ENCODE data around the gene ESR1.
"Not testable (repeated sequence)": the region's sequence is repeated elsewhere in the genome, so short reads cannot be mapped to it uniquely, and the experiment has no call there.

DNA sequence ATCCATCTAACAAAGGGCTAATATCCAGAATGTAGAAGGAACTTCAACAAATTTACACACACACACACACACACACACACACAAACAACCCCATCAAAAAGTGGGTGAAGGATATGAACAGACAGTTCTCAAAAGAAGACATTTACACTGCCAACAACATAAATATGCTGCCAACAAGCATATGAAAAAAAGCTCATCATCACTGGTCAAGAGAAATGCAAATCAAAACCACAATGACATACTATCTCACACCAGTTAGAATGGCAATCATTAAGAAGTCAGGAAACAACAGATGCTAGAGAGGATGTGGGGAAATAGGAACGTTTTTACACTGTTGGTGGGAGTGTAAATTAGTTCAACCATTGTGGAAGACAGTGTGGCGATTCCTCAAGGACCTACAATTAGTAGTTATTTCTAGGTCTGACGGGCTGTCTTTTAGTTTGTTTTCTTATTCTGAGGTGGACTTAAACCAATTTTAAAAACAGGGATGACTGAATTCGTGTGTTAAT is 59.9 kb downstream of the ESR1 start:
- TF ChIP-seq, protein P1, sequence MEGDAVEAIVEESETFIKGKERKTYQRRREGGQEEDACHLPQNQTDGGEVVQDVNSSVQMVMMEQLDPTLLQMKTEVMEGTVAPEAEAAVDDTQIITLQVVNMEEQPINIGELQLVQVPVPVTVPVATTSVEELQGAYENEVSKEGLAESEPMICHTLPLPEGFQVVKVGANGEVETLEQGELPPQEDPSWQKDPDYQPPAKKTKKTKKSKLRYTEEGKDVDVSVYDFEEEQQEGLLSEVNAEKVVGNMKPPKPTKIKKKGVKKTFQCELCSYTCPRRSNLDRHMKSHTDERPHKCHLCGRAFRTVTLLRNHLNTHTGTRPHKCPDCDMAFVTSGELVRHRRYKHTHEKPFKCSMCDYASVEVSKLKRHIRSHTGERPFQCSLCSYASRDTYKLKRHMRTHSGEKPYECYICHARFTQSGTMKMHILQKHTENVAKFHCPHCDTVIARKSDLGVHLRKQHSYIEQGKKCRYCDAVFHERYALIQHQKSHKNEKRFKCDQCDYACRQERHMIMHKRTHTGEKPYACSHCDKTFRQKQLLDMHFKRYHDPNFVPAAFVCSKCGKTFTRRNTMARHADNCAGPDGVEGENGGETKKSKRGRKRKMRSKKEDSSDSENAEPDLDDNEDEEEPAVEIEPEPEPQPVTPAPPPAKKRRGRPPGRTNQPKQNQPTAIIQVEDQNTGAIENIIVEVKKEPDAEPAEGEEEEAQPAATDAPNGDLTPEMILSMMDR (IDR thresholded peaks at IDR 0.05), result not testable (repeated sequence)
- not testable (repeated sequence) for TF ChIP-seq SIN3A (IDR thresholded peaks at IDR 0.05; ENCODE audit: borderline replicate concordance, low read depth, low read length); POLR2AphosphoS5 (IDR thresholded peaks at IDR 0.05; ENCODE audit: low read depth, low read length); NFIC (IDR thresholded peaks at IDR 0.05; ENCODE audit: borderline replicate concordance); FOXM1 (IDR thresholded peaks at IDR 0.05; ENCODE audit: low read depth); MXI1 (IDR thresholded peaks at IDR 0.05; ENCODE audit: low read depth, low read length); RFX5 (IDR thresholded peaks at IDR 0.05; ENCODE audit: low read length); EZH2phosphoT487 (IDR thresholded peaks at IDR 0.05; ENCODE audit: borderline replicate concordance, low read depth); ELF1 (IDR thresholded peaks at IDR 0.05)
- TF ChIP-seq, protein P2, sequence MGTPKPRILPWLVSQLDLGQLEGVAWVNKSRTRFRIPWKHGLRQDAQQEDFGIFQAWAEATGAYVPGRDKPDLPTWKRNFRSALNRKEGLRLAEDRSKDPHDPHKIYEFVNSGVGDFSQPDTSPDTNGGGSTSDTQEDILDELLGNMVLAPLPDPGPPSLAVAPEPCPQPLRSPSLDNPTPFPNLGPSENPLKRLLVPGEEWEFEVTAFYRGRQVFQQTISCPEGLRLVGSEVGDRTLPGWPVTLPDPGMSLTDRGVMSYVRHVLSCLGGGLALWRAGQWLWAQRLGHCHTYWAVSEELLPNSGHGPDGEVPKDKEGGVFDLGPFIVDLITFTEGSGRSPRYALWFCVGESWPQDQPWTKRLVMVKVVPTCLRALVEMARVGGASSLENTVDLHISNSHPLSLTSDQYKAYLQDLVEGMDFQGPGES (IDR thresholded peaks at IDR 0.05; ENCODE audit: low read depth, low read length), result not testable (repeated sequence)
- TF ChIP-seq, protein P3, sequence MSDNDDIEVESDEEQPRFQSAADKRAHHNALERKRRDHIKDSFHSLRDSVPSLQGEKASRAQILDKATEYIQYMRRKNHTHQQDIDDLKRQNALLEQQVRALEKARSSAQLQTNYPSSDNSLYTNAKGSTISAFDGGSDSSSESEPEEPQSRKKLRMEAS (IDR thresholded peaks at IDR 0.05; ENCODE audit: low read depth), result not testable (repeated sequence)
- TF ChIP-seq, protein P4, sequence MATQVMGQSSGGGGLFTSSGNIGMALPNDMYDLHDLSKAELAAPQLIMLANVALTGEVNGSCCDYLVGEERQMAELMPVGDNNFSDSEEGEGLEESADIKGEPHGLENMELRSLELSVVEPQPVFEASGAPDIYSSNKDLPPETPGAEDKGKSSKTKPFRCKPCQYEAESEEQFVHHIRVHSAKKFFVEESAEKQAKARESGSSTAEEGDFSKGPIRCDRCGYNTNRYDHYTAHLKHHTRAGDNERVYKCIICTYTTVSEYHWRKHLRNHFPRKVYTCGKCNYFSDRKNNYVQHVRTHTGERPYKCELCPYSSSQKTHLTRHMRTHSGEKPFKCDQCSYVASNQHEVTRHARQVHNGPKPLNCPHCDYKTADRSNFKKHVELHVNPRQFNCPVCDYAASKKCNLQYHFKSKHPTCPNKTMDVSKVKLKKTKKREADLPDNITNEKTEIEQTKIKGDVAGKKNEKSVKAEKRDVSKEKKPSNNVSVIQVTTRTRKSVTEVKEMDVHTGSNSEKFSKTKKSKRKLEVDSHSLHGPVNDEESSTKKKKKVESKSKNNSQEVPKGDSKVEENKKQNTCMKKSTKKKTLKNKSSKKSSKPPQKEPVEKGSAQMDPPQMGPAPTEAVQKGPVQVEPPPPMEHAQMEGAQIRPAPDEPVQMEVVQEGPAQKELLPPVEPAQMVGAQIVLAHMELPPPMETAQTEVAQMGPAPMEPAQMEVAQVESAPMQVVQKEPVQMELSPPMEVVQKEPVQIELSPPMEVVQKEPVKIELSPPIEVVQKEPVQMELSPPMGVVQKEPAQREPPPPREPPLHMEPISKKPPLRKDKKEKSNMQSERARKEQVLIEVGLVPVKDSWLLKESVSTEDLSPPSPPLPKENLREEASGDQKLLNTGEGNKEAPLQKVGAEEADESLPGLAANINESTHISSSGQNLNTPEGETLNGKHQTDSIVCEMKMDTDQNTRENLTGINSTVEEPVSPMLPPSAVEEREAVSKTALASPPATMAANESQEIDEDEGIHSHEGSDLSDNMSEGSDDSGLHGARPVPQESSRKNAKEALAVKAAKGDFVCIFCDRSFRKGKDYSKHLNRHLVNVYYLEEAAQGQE (IDR thresholded peaks at IDR 0.05; ENCODE audit: low read depth, low read length), result not testable (repeated sequence)
- TF ChIP-seq, protein P5, sequence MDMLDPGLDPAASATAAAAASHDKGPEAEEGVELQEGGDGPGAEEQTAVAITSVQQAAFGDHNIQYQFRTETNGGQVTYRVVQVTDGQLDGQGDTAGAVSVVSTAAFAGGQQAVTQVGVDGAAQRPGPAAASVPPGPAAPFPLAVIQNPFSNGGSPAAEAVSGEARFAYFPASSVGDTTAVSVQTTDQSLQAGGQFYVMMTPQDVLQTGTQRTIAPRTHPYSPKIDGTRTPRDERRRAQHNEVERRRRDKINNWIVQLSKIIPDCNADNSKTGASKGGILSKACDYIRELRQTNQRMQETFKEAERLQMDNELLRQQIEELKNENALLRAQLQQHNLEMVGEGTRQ (IDR thresholded peaks at IDR 0.05; ENCODE audit: borderline replicate concordance, low read depth, low read length), result not testable (repeated sequence)

Data from SK-N-SH (cell line).